Mesenchymal stem cell (in vitro differentiated cells and primary cell): ENCODE results near the gene TPPP.
"Not testable (repeated sequence)": the region's sequence is repeated elsewhere in the genome, so short reads cannot be mapped to it uniquely, and the experiment has no call there.

Experiments used
- DNase-seq: peaks from one replicate; pipeline ENCODE4 v3.0.0-alpha.2; 2013
- H2AFZ ChIP-seq: one replicate; pipeline ENCODE4 v1.6.1; 2013; ENCODE audit warnings: low read depth, mild to moderate bottlenecking, control low read depth, inconsistent platforms, low read length, moderate library complexity
- H2AK5ac ChIP-seq: 2 replicates; pipeline ENCODE4 v1.6.1; 2013; ENCODE audit warnings: low read length, moderate library complexity, mild to moderate bottlenecking, inconsistent platforms; ENCODE audit not compliant: severe bottlenecking
- H2BK120ac ChIP-seq: one replicate; pipeline ENCODE4 v1.6.1; 2013; ENCODE audit warnings: low read depth, mild to moderate bottlenecking, inconsistent platforms, low read length, moderate library complexity
- H2BK12ac ChIP-seq, 2 experiments: one replicate each; pipeline ENCODE4 v1.6.1; 2013; ENCODE audit warnings: inconsistent platforms in 2 of 2, low read length in 2 of 2, mild to moderate bottlenecking in 2 of 2, moderate library complexity in 2 of 2, control low read depth in 1 of 2
- H2BK15ac ChIP-seq: one replicate; pipeline ENCODE4 v1.6.1; 2013; ENCODE audit warnings: mild to moderate bottlenecking, low read depth, inconsistent platforms; ENCODE audit not compliant: poor library complexity, severe bottlenecking
- H2BK5ac ChIP-seq: 2 replicates; pipeline ENCODE4 v1.6.1; 2013; ENCODE audit warnings: low read depth, mild to moderate bottlenecking, low read length, control low read depth, inconsistent platforms; ENCODE audit not compliant: poor library complexity, severe bottlenecking
- H3K14ac ChIP-seq, 2 experiments: one replicate each; pipeline ENCODE4 v1.6.1; 2013; ENCODE audit warnings: inconsistent platforms in 2 of 2, low read length in 2 of 2, control low read depth in 1 of 2, mild to moderate bottlenecking in 1 of 2, moderate library complexity in 1 of 2
- H3K18ac ChIP-seq, 2 experiments: one replicate each; pipeline ENCODE4 v1.6.1; 2013; ENCODE audit warnings: inconsistent platforms in 2 of 2, low read length in 2 of 2, control low read depth in 1 of 2, low read depth in 1 of 2, mild to moderate bottlenecking in 1 of 2
- H3K23ac ChIP-seq, 2 experiments: one replicate each; pipeline ENCODE4 v1.6.1; 2013; ENCODE audit warnings: inconsistent platforms in 2 of 2, low read length in 2 of 2, mild to moderate bottlenecking in 2 of 2, moderate library complexity in 2 of 2, control low read depth in 1 of 2
- H3K27ac ChIP-seq: 2 replicates; pipeline ENCODE4 v1.5.1; 2013; ENCODE audit warnings: mild to moderate bottlenecking, moderate library complexity, low read length, control low read depth, inconsistent platforms; ENCODE audit not compliant: poor library complexity, severe bottlenecking
- H3K27me3 ChIP-seq, 2 experiments: 2 replicates each; pipeline versions ENCODE4 v1.6.1 to v1.7.0; 2013; ENCODE audit warnings: low read length in 2 of 2, mild to moderate bottlenecking in 2 of 2, moderate library complexity in 2 of 2, control low read depth in 1 of 2, inconsistent platforms in 1 of 2; ENCODE audit not compliant: control insufficient read depth in 1 of 2, insufficient read depth in 1 of 2
- H3K36me3 ChIP-seq, 2 experiments: 2 replicates each; pipeline versions ENCODE4 v1.6.1 to v1.7.0; 2013; ENCODE audit warnings: low read length in 2 of 2, control low read depth in 1 of 2, inconsistent platforms in 1 of 2, low read depth in 1 of 2, mild to moderate bottlenecking in 1 of 2; ENCODE audit not compliant: insufficient read depth in 2 of 2, control insufficient read depth in 1 of 2
- H3K4ac ChIP-seq, 2 experiments: one replicate each; pipeline ENCODE4 v1.6.1; 2013; ENCODE audit warnings: inconsistent platforms in 2 of 2, low read length in 2 of 2, mild to moderate bottlenecking in 2 of 2, moderate library complexity in 2 of 2, control low read depth in 1 of 2, low read depth in 1 of 2
- H3K4me1 ChIP-seq: 2 replicates; pipeline ENCODE4 v1.6.1; 2013; ENCODE audit warnings: low read depth, low read length, control low read depth; ENCODE audit not compliant: control insufficient read depth, insufficient read depth
- H3K4me2 ChIP-seq: 2 replicates; pipeline ENCODE4 v1.6.1; 2013; ENCODE audit warnings: low read length, mild to moderate bottlenecking, inconsistent platforms; ENCODE audit not compliant: poor library complexity, severe bottlenecking
- H3K4me3 ChIP-seq, 2 experiments: 2 replicates each; pipeline versions ENCODE4 v1.5.1 to v1.7.0; 2013; ENCODE audit warnings: low read length in 2 of 2, mild to moderate bottlenecking in 2 of 2, control low read depth in 1 of 2, low read depth in 1 of 2; ENCODE audit not compliant: insufficient read depth in 1 of 2
- H3K79me1 ChIP-seq: replicated peaks from 2 replicates; pipeline ENCODE4 v1.6.1; 2013; ENCODE audit warnings: mild to moderate bottlenecking, control low read depth, low read length, inconsistent platforms; ENCODE audit not compliant: poor library complexity, severe bottlenecking
- H3K9ac ChIP-seq: 2 replicates; pipeline ENCODE4 v1.7.0; 2013; ENCODE audit warnings: mild to moderate bottlenecking, low read length, moderate library complexity
- H3K9me3 ChIP-seq: 2 replicates; pipeline ENCODE4 v1.7.0; 2013; ENCODE audit warnings: mild to moderate bottlenecking, low read length; ENCODE audit not compliant: control insufficient read depth
- H4K8ac ChIP-seq: one replicate; pipeline ENCODE4 v1.6.1; 2013; ENCODE audit warnings: inconsistent platforms, mild to moderate bottlenecking, low read length, moderate library complexity
- H4K91ac ChIP-seq: one replicate; pipeline ENCODE4 v1.6.1; 2013; ENCODE audit warnings: mild to moderate bottlenecking, low read length, inconsistent platforms
- WGBS: methylation state at CpG from one replicate; pipeline ENCODE4 v1.1.7; 2013; ENCODE audit warnings: mixed read lengths; 5-methylcytosine and 5-hydroxymethylcytosine counted together

Gene TPPP

DNA sequence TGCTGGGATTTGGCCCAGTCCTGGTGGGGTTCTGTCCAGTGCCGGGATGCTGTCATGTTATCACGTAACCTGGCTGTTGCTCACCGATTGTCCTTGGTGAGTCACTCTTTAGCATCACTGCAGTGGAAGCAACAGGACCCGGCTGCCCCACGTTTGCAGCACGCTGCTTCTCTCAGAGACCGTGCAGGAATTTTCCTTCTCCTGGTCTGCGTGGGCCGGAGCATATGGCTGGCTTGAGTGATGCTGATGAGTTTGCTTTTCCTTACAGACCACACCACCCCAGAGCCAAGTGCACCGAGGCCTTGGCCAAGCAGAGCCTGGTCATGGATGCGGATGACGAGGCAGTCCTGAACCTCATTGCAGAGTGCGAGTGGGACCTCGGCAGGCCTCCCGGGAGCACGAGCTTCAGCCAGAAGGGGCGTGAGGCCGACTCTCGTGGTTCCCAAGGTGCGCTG is 59.6 kb downstream of the TPPP start:
- no peaks in the 10 kb centered on the region for H3K27me3 ChIP-seq
- no peak overlapping the region for H2BK5ac ChIP-seq
- H2BK12ac ChIP-seq = no peak overlapping the region
- H3K4me2 ChIP-seq = no peak overlapping the region
- no peak overlapping the region for H3K23ac ChIP-seq
- H3K18ac ChIP-seq = no peak overlapping the region
- WGBS = 89% methylated on average over 20 of the region's 20 CpGs
- no peak overlapping the region for H3K14ac ChIP-seq
- H2AK5ac ChIP-seq = no peak overlapping the region
- H3K4me1 ChIP-seq = no peaks in the 10 kb centered on the region
- H4K8ac ChIP-seq = no peak overlapping the region
- H4K91ac ChIP-seq = no peak overlapping the region
- DNase-seq = no peak
- no peak overlapping the region for H3K27ac ChIP-seq
- peaks cover 5% of the 10 kb centered on the region for H3K79me1 ChIP-seq
- no peak overlapping the region for H3K4me3 ChIP-seq
- H3K4ac ChIP-seq = no peak overlapping the region
- H3K9me3 ChIP-seq = no peaks in the 10 kb centered on the region
- H3K36me3 ChIP-seq = peaks cover 21 to 41% of the 10 kb centered on the region in 2 experiments
- no peak overlapping the region for H2BK15ac ChIP-seq
- H2BK120ac ChIP-seq = no peak overlapping the region
- no peak overlapping the region for H3K9ac ChIP-seq
- H2AFZ ChIP-seq = no peak overlapping the region

DNA sequence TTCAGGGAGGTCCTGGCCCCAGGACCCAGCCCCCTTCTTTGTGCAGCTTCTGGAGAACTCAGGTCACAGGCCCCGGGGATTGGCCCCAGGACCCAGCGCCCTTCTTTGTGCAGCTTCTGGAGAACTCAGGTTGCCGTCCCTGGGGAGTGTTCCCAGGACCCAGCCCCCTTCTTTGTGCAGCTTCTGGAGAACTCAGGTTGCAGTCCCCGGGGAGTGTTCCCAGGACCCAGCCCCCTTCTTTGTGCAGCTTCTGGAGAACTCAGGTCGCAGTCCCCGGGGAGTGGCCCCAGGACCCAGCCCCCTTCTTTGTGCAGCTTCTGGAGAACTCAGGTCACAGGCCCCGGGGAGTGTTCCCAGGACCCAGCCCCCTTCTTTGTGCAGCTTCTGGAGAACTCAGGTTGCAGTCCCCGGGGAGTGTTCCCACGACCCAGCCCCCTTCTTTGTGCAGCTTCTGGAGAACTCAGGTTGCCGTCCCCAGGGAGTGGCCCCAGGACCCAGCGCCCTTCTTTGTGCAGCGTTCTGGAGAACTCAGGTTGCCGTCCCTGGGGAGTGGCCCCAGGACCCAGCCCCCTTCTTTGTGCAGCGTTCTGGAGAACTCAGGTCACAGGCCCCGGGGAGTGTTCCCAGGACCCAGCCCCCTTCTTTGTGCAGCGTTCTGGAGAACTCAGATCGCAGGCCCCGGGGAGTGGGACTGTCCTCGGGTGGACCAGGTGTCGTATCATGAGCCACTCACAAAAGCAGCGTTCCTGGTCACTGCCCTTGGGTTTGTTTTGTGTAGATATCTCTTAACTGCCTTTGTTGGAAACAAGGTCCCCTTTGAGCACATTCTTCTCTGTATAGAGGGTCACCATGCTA is 64.6 kb downstream of the TPPP start:
- not testable (repeated sequence) for H3K4me1 ChIP-seq, H3K79me1 ChIP-seq, H3K9me3 ChIP-seq, H3K27me3 ChIP-seq, H2BK120ac ChIP-seq, DNase-seq, H3K4me3 ChIP-seq, H3K4me2 ChIP-seq, H2AK5ac ChIP-seq, H2AFZ ChIP-seq, H3K4ac ChIP-seq, H4K8ac ChIP-seq, H3K9ac ChIP-seq, H3K18ac ChIP-seq, H3K23ac ChIP-seq, H2BK12ac ChIP-seq, H4K91ac ChIP-seq, H2BK5ac ChIP-seq, H3K14ac ChIP-seq, H2BK15ac ChIP-seq, H3K27ac ChIP-seq
- 82% methylated on average over 18 of the region's 21 CpGs for WGBS
- H3K36me3 ChIP-seq = peaks cover 4 to 33% of the 10 kb centered on the region in 2 experiments

DNA sequence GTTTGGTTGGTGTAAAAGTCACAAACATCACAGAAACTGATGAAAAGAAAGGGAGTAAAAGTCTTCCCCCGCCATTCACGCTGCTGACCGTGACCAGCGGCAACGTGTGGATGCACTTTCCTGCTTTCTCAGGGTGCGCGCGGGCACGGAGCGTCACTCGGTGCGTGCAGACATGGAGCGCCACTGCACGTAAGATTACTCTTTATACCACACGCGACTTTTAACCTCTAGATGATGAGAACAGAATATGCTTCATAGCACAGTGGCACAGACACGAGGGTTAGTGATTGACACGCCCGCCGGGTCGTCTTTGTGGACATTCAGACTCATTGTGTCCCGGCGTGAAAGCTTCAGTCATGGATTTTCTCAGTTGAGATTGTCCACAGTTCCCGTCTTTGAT is 65.3 kb downstream of the TPPP start:
- H2BK120ac ChIP-seq = no peak overlapping the region
- H3K9me3 ChIP-seq = no peaks in the 10 kb centered on the region
- 98% methylated on average over 24 of the region's 24 CpGs for WGBS
- no peak overlapping the region for H2AK5ac ChIP-seq
- H2BK5ac ChIP-seq = no peak overlapping the region
- H2BK12ac ChIP-seq = no peak overlapping the region
- no peak overlapping the region for H4K8ac ChIP-seq
- H3K27me3 ChIP-seq = no peaks in the 10 kb centered on the region
- H3K79me1 ChIP-seq = peaks cover 12% of the 10 kb centered on the region
- H3K27ac ChIP-seq = no peak overlapping the region
- H3K4me2 ChIP-seq = no peak overlapping the region
- H2BK15ac ChIP-seq = no peak overlapping the region
- H2AFZ ChIP-seq = no peak overlapping the region
- H3K4me3 ChIP-seq = no peak overlapping the region
- no peak for DNase-seq
- no peak overlapping the region for H3K14ac ChIP-seq
- H3K36me3 ChIP-seq = peaks cover 4 to 37% of the 10 kb centered on the region in 2 experiments
- H3K23ac ChIP-seq = no peak overlapping the region
- no peak overlapping the region for H3K18ac ChIP-seq
- no peaks in the 10 kb centered on the region for H3K4me1 ChIP-seq
- H4K91ac ChIP-seq = no peak overlapping the region
- no peak overlapping the region for H3K9ac ChIP-seq
- no peak overlapping the region for H3K4ac ChIP-seq

DNA sequence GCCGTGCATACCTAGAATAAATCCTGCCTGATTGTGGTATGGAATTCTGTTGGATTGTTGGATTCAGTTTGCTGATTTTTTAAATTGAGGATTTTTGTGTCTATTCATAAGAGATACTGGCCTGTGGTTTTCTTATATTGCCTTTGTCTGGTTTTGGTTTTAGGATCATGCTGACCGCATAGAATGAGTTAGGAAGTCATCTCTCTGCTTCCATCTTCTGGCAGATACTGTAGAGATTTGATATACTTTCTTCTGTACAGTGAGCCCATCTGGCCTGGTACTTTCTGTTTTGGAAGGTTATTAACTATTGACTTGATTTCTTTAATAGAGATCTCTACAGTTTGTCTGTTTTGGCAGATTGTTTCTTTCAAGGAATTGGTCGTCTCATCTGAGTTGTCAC is 66.3 kb downstream of the TPPP start:
- no peak overlapping the region for H3K9ac ChIP-seq
- no peak overlapping the region for H3K4ac ChIP-seq
- H2AFZ ChIP-seq = no peak overlapping the region
- H3K4me2 ChIP-seq = no peak overlapping the region
- no peaks in the 10 kb centered on the region for H3K27me3 ChIP-seq
- WGBS = 93% methylated on average over 3 of the region's 3 CpGs
- no peak overlapping the region for H2BK5ac ChIP-seq
- no peak overlapping the region for H2BK120ac ChIP-seq
- no peak overlapping the region for H4K91ac ChIP-seq
- no peak overlapping the region for H3K18ac ChIP-seq
- H2BK12ac ChIP-seq = no peak overlapping the region
- no peak overlapping the region for H3K27ac ChIP-seq
- no peak overlapping the region for H2AK5ac ChIP-seq
- no peak overlapping the region for H4K8ac ChIP-seq
- H3K4me1 ChIP-seq = no peaks in the 10 kb centered on the region
- DNase-seq = no peak
- no peak overlapping the region for H3K23ac ChIP-seq
- peaks cover 17% of the 10 kb centered on the region for H3K79me1 ChIP-seq
- no peak overlapping the region for H3K4me3 ChIP-seq
- peaks cover 4 to 43% of the 10 kb centered on the region in 2 experiments for H3K36me3 ChIP-seq
- no peak overlapping the region for H2BK15ac ChIP-seq
- H3K14ac ChIP-seq = no peak overlapping the region
- H3K9me3 ChIP-seq = no peaks in the 10 kb centered on the region
